Esophagus muscularis mucosa (tissue), 3 donors: ENCODE measurements around the gene AKAP13.

Experiments used
- CTCF ChIP-seq, 3 experiments: fragments of 200-600 bp in 2 of 3; fragments of 450-650 bp in 1 of 3; sonication (generic) in 2 of 3; IDR thresholded peaks; one replicate each; pipeline ENCODE4 v1.5.1; 2017 to 2019; ENCODE audit warnings: antibody characterized with exemption in 3 of 3, mild to moderate bottlenecking in 2 of 3, moderate library complexity in 1 of 3
- POLR2A ChIP-seq: fragments of 450-650 bp; IDR thresholded peaks from one replicate; pipeline ENCODE4 v1.6.1; 2017; ENCODE audit warnings: antibody characterized with exemption, moderate library complexity, mild to moderate bottlenecking, low read depth

DNA sequence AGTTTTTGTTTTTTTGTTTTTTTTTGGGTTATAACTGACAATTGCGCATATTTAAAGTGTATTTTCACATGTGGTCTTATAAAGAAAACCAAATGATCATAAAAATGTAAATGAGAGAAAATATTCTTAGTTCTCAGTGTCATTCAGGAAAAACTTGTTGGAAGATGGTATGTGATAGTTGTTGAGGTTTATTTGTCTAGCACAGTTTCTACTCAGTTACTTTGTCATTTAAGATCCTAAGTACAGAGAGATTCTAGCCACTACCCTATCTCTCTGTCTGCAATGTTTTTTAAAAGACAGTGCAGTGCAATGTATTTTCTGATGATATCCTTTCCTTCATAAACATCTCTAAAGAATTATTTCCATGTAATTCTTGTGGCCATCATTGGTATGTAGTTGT, 46.1 kb downstream of the AKAP13 start:
- TF ChIP-seq CTCF (IDR thresholded peaks at IDR 0.05) (no peak), POLR2A (no peak)
